Measurements from ENCODE around the gene ZNF483.
A peak's percentile ranks its signal among the peaks of the same experiment; 100 is the strongest.
"Not testable (repeated sequence)": the region's sequence is repeated elsewhere in the genome, so short reads cannot be mapped to it uniquely, and the experiment has no call there.

ZNF483 gene

GRCh38 chr9:111548623-111549022, 23.6 kb downstream of the ZNF483 start:
- DNase-seq = no peak

GRCh38 chr9:111555425-111555824, 30.4 kb downstream of the ZNF483 start:
- not testable (repeated sequence) for DNase-seq

GRCh38 chr9:111559000-111559610, 34.1 kb downstream of the ZNF483 start:
- no peak for DNase-seq

- DNase-seq = no peak
These were observed 36.3 kb downstream of the ZNF483 start for GRCh38 chr9:111561165-111561719.

- DNase-seq = no peak
These were observed 41.3 kb downstream of the ZNF483 start for GRCh38 chr9:111566234-111566633.

DNA sequence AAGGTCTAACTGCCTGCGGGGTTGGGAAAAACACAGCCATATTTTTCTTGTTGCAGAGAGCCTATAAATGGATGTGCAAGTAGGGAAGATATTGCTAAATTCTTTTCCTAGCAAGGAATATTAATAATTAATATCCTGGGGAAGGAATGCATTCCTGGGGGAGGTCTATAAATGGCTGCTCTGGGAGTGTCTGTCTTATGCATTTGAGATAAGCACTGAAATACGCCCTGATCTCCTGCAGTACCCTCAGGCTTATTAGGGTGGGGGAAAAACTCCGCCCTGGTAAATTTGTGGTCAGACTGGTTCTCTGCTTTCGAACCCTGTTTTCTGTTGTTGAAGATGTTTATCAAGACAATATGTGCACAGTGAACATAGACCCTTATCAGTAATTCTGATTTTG, 43.1 kb downstream of the ZNF483 start:
- not testable (repeated sequence) for DNase-seq

DNA sequence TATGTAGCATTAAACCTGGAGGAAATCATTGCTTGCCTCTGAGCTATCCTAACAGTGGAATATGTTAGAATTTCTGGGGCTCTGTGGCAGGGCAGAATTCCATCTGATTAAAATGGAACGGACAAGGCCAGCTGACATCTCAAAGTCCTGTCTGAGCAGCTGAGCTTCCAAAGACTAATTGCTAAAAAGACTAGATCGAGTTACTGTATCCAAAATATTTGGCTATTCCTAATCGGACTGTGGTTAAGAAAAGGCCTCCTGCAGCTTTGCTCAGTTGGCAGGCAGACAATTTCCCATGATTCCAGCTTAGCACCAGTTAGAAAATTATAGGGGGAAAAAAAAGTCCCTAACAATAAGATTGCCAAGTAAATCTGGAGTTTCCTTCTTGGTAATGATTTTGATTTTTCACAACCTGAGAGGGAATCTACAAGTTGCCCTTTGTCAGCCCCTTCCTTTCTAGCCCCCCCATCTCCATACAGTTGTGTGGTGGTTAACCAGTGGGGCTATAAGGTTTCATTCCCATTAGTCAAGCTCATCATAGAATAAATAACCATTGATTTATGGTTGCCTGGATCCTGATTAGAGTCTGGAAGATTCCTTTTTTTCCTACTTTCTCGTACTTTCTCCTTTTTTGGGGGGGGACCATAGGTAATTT, 48.1 kb downstream of the ZNF483 start:
- DNase-seq = no peak

DNA sequence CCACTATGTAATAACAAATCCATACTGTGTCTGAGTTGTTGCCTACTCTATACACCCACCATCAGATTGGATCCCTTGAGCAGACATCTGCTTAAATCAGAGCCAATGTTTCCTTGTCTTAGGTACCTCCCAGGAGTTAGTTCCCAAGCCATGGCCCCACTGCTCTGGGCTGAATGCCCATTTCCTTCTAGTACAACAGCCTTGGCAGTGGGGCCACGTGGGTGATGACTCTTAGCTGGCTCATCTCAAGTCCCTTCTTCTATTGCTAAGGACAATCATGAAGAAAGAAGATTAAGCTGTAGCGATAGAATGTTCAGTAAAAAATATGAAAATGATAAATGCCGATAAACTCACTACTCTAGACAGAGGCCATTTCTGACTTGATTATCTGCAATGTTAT, 57.9 kb downstream of the ZNF483 start:
- DNase-seq = no peak

GRCh38 chr9:111586378-111586777, 61.4 kb downstream of the ZNF483 start:
- DNase-seq = no peak

DNA sequence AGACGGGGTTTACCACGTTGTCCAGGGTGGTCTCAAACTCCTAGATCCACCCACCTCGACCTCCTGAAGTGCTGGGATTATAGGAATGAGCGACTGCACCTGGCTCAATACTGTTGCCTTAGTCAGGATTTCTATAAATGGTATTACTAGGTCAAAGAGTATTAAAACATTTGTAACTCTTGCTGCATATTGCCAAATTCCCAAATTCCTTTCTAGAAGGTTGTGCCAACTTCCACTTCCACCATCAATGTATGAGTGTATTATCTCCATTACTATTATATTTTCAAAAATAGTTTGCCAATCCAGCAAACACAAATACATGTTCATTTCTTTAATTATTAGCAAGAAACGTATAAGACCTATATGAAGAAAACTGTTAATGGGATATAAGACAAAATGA, 63.9 kb downstream of the ZNF483 start:
- no peak for DNase-seq

DNA sequence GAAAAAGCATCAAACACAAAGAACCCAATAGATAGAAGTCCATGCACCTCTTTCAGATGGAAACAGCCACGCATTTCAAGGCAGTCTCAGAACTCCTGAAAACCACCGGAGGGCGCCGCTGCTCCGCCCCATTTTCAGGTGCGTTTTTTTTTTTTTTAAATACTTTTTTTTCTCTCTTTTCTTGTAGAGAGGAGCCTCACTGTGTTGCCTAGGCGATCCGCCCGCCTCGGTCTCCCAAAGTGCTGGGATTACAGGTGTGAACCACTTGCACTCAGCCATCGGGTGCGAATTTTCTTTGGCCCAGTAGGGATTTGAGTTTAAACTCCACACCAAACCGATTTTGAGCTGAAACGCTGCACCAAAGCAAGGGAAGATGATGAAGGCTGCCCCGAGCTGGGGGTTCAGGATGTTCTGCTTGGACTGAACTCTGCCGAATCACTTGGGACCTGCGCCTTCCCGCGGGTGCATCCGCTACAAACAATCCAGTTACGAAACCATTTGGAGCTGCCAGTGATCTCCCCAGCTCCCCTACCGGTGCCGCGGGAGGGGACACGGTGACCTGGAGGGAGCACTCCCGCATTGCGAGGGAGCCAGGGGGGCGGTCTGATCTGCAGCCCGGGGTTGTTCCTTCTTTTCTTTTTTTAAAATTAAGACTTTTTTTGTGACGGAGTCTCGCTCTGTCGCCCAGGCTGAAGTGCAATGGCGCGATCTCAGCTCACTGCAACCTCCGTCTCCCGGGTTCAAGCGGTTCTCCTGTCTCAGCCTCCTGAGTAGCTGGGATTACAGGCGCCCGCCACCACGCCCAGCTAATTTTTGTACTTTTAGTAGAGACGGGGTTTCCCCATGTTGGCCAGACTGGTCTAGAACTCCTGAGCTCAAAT, 73.1 kb downstream of the ZNF483 start:
- DNase-seq = peak; percentile 74

DNA sequence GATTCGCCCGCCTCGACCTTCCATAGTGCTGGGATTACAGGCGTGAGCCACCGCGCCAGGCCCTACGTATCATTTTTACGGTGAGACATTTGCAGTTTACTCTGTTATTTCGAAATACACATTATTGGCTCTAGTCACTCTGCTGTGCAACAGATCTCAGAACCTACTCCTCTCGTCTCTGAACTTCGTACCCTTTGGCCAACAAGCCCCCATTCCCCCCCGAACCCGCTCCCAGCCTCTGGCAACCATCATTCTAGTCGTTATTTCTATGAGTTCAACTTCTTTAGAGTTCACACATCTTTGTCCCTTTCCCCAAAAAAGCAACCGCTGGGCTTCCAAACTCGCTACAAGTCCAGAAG, 73.7 kb downstream of the ZNF483 start:
- peak; percentile 61 for DNase-seq

GRCh38 chr9:111599092-111599954, 74.3 kb downstream of the ZNF483 start, which contains the start of gene PTGR1:
Gene PTGR1 (minus strand): TSS chr9:111599647. CDS start chr9:111597422, 2,225 bp downstream.
- peak; percentile 94 for DNase-seq

- DNase-seq = no peak
These were observed 75.0 kb downstream of the ZNF483 start for GRCh38 chr9:111599955-111600343.

DNA sequence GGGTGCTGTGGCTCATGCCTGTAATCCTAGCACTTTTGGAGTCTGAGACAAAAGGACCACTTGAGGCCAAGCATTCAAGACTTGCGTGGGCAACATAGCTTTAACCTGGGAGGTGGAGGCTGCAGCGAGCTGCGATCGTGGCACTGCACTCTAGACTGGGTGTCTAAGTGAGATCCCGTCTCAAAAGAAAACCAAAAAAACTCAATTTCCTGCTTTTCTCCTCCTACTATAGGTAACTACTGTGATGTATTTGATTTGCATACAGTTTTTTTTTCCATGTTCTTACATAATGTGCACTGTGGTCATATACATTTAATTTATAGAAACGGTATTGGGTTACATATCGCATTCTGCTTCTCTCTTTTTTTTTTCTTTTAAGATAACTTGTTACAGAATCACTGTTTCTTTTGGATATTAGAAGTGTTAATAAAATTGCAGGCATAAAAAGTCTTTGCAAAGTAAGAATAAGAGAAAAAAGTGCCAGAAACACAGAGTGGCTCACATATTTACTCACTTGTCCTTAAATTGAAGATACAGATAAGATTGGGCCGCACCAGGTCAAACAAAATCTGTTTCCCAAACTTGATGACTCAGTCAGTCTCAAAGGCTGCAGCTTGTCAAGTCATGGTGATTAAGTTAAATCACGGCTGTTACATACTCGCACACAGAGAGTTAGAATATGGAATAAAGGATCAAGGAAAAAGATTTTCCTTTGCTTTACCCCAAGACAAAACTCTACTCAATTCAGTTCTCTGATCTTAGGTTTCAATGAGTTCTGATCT, 76.4 kb downstream of the ZNF483 start:
- no peak for DNase-seq

- no peak for DNase-seq
These were observed 78.1 kb downstream of the ZNF483 start for GRCh38 chr9:111603041-111603440.

- DNase-seq = no peak
These were observed 79.2 kb downstream of the ZNF483 start for GRCh38 chr9:111604054-111604615.

DNA sequence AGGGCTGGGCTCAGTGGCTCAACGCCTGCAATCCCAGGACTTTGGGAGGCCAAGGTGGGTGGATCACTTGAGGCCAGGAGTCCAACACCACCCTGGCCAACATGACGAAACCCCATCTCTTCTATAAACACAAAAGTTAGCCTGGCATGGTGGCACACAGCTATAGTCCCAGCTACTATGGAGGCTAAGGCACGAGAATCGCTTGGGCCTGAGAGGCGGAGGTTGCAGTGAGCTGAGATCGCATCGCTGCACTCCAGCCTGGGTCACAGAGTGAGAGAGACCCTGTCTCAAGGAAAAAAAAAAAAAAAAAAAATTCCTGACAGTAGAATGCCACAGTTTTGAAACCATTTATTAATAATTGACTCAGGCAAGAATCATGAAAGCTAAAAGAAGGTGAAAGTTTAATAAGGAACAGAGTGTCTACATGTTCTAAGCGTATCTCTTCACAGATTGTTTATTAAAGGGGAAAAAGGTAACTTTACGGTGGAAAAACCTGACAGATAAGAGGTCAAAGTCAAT, 80.1 kb downstream of the ZNF483 start:
- DNase-seq = no peak

DNA sequence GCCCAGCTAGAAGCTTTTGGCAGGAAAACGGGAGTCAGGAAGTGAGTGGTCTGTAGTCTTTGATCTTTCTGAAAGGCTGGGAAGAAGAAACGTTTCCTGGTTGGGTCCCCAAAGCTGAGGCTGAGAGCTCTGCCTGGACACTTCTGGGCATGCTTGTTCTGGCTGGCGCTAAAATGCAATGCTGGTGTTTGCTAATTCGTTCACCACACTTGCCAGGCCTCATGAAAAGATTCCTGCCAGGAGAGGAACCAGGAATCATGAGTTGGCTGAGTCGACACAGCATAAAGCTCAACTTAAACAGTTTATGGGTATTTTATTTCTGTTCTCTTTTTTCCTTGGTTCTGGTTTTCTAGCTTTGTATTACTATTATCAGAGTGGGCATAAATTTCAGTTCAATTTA, 85.2 kb downstream of the ZNF483 start:
- no peak for DNase-seq

- no peak for DNase-seq
These were observed 85.9 kb downstream of the ZNF483 start for GRCh38 chr9:111610845-111611244.

- DNase-seq = no peak
These were observed 88.6 kb downstream of the ZNF483 start for GRCh38 chr9:111613436-111614040.

Data from retina (tissue), 1 donor.